MM.1S (cell line): ENCODE measurements around the gene KRT34.

Experiments
- CTCF ChIP-seq: fragments of 300-600 bp; sonication (generic); IDR thresholded peaks from 2 replicates; pipeline ENCODE4 v1.5.1; 2016; ENCODE audit warnings: antibody characterized with exemption, low read length, mixed read lengths
- EZH2 ChIP-seq: fragments of 300-600 bp; sonication (generic); optimal IDR thresholded peaks from 2 replicates; pipeline ENCODE3; 2017; ENCODE audit warnings: low read depth, mild to moderate bottlenecking, antibody characterized with exemption, low read length, mixed read lengths

- no peak for TF ChIP-seq CTCF
- TF ChIP-seq EZH2: no peak
Observed at GRCh38 chr17:41333098-41333497, 49.0 kb downstream of the KRT34 start.
